HG02870 (cell line): Measurements from ENCODE around the gene CRTC3.

Experiments
- ATAC-seq: cut with Tn5 transposase; IDR thresholded peaks from one replicate; pipeline ENCODE4 v1.9.1; 2021; ENCODE audit warnings: mild to moderate bottlenecking, moderate library complexity; ENCODE audit not compliant: unreplicated experiment

Gene CRTC3

DNA sequence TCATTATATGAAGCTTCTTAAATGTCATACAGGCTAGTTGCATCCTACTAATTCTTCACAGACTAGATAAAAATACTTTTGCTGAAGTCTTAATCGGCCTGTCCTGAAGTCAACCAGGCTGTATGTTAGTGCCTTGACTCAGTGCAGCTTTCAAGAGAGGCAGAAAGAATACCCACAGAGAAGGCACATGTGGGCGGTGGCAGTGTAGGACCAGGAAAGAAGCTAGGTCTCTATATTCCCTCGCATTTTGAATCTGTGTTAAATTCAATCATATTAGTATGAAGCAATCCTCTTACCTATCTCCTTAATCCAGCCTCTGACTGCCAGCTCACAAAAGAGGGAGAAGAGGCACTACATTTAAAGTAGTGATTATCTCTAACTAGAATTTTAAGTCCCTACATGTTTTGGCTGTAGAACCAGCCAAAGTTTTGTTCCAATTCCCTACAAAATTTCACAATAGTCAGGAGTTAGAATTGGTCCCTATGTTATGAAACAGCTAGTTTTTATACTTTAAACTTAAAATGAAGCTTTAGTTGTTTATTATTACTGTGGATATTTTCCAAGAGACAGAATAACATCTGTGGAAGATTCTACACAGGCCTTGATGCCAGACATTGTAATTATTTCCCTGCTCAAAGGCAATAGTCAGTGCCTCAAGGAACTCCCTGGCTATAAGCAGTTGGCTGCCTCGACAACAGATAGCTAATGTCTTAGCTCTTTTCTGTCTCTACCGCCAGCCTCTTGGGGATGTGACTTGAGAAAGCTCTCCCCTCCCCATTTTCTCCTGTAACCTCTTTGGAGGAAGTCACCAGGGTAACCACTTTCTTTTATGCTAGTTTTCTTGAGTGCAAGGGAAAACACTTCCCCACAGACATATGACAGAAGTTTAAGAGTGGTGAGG lies 31.9 kb downstream of the CRTC3 start:
- no peak for ATAC-seq

DNA sequence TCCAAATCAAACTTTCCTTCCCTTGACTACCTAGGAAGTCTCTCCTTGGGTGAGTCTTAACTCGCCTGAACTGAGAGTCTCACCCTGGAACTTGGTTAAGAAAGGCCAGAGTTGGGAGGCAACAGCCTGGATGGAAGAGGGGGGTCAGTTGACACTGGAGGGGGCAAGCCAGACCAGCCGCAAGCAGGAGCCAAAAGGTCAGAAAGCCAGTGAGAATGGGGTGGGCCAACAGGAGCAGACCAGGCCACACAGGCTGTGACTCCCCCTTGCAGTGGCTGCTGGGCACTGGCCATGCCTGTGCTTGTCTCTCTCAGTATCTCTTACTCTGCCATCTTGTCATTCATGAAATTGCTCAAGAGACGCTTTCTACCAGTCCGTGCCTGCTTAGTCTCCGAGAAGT lies 32.9 kb downstream of the CRTC3 start:
- ATAC-seq: no peak

DNA sequence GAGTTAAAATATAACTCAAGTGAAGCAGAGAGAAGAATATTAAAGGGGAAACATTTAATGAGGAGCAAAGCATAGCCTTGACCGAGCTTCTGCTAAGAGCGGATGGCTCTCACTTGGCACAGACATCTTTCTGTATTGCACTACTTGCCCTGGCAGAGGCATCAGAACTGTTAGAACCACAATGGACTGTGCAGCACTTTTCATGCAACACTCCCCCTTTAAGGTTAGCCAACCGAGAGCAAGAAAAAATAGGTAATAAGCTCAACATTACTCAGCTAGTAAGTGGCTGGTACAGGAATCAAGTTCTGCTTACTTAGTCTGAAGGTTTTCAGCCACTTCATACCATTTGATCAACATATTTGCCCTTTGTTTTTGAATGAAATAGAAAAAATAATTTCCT lies 33.7 kb downstream of the CRTC3 start:
- ATAC-seq: no peak

DNA sequence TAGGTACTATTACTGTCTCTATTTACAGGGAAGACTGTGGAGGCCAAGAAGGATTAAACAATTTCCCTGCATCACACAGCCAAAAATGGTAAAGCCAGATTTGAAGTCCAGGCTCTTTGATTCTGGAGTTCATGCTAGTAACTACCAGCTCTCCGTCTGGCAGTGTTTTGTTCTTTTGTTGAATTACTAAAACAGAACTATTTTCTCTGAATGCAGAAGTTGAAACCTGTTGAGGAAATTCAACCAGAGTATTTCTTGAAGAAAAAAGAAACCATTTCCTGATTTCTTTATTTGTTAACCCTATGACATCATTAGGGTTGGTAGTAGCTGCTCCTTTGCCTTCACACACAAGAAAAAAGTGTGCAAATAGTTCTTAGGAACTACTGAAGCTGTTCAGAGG lies 34.3 kb downstream of the CRTC3 start:
- no peak for ATAC-seq

DNA sequence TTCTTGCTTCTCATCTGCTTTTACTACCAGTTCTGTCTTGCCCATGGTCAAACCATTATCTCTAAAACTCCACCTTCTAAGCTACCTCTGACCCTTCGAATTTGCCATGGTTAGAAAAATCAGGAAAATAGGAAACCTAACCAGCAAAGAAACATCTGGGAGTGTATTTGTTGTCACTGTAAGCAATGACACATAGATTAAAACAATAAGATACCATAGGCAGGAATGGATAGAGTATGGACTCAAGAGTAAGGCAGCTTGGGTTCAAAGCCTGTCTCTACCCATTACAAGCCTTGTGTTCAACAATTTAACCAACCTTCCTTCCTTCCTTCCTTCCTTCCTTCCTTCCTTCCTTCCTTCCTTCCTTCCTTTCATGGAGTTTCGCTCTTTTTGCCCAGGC lies 34.9 kb downstream of the CRTC3 start:
- ATAC-seq: no peak

DNA sequence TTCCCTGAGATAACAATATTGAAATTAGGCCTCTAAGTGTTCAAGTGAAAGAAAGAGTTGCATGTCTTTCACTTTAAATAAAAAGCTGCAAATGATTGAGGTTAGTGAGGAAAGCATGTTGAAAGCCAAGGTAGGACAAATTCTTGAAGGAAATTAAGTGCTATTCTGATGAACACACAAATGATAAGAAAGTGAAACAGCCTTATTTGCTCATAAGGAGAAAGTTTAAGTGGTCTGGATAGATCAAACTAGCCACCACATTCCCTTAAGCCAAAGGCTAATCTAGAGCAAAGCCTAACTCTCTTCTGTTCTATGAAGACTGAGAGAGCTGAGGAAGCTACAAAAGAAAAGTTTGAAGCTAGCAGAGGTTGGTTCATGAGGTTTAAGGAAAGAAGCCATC lies 36.1 kb downstream of the CRTC3 start:
- no peak for ATAC-seq

DNA sequence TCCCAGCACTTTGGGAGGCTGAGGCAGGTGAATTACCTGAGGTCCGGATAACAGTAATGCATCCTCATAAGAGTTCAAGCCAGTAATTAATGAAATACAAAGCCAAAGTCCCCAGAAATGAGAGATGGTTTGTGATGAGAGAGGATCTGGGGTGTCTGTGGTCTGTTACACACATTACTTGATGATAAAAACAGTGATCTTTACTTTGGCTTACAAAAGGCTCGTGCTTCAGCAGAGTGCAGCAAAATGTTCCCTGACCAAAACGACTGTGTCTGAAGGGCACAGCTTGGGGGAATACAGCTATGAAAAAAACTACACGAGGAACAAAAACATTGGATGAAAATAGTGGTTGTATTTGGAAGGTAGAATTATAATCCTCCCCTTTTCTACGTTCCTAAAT lies 40.9 kb downstream of the CRTC3 start:
- ATAC-seq: no peak

DNA sequence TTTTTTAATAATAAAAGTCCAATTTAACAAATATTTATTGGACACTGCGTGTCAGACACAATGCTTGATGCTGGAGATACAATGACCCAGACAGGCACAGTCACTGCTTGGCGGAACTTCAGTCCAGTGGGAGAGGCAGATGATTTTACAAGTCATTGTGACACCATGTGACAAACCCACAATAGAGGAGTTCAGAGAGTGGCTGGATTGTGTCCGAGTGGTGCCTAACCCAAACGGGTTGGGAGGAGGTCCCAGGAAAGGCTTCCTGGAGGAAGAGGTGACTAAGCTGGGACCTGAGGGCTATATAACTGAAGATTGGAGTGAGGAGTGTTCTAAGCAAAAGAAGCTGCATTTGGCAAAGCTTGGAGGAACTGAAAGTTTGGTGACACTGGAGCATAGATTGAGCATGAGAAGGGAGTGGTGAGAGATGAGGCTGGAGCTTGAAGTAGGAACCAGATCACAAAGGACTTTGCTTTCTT lies 41.4 kb downstream of the CRTC3 start:
- peak; percentile 55 for ATAC-seq

DNA sequence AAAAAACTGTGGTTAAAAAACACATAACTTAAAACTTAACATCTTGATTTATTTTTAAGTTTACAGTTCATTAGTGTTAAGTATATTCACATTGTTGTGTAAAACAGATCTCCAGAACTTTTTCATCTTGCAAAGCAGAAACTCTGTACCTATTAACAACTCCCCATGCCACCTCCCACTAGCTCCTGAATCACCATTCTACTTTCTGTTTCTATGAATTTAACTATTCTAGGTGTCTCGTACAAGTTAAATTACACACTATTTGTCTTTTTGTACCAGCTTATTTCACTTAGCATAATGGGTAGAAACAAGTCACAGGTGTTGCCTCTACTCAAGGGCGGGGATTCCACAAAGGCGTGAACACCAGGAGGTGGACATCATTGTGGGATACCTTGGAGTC lies 43.2 kb downstream of the CRTC3 start:
- no peak for ATAC-seq

DNA sequence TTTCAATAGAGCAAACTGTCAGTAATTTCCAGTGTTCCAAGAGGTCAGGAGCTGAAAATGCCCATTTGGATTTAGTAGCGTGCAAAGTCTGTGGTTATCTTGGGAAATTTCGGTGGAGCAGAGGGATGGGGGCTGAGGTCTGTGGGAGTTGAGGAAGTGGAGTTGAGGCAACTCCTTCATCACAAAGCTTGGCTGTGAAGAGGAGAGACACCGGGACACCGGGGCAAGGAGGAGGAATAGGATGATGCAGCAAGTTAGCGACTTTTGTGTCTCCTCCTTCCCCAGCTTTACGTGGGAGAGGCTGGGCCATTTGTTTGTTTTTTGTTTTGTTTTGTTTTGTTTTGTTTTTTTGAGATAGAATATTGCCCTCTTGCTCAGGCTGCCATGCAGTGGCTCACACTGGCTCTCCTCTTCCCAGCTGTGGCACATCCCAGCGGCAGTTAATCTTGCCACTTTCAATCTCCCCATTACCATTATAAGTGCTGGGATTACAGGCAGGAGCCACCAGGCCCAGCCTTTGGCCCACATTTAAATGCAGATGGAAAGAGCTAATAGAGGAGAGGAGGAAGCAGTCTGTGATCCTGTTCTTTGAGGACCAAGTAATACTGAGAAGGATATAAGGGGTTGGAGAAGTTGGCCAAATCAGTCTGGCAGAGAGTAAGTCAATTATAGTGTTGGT lies 47.1 kb downstream of the CRTC3 start:
- no peak for ATAC-seq

DNA sequence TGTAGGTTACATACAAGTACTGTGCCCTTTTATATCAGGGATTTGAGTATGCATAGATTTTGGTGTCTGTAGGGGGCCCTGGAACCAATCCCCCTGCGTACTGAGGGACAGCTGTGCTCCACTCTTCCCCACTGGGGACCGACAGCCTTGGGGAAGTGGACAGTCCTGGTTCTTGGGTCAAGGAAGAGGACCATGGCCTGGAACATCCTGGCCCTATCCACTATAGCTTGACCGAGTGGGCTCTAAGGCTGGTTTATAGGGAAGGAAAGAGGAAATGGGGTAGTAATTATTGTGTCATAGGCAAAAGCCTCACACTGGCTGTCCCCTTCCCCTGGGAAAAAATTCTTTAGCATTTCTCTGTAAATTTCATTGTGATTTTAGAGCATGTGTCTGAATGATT lies 49.5 kb downstream of the CRTC3 start:
- ATAC-seq: no peak

DNA sequence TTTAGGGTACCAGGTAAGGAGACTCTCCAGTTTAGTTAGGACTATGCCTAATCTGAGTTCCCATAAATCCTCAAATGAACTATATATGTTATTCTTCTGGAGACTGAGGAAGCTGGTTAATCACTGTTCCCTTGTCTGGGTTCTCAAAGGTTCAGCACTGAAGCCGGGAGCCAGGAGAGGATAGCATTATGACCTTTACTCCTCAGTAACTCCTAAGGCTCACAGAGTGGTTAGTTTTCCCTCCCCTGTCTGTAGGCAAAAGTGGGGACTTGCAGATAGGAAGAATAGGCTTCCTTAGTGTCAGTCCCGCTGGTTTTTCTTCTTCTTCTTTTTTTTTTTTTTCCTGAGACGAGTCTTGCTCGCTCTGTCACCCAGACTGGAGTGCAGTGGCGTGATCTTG lies 50.4 kb downstream of the CRTC3 start:
- ATAC-seq: no peak

DNA sequence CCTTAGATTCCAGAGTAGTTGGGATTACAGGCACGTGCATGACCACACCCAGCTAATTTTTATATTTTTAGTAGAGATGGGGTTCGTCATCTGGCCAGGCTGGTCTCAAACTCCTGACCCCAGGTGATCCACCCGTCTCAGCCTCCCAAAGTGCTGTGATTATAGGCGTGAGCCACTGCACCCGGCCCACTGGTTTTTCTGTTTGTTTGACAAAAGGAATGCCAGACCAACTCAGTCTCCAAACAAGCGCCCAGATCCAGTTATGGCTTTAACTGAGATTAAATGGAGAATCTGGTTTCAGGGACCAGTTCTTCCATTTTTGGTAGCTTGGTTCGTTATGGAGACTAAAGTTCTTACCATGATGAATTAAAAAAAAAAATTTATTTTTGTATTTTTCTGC lies 50.8 kb downstream of the CRTC3 start:
- ATAC-seq: no peak

DNA sequence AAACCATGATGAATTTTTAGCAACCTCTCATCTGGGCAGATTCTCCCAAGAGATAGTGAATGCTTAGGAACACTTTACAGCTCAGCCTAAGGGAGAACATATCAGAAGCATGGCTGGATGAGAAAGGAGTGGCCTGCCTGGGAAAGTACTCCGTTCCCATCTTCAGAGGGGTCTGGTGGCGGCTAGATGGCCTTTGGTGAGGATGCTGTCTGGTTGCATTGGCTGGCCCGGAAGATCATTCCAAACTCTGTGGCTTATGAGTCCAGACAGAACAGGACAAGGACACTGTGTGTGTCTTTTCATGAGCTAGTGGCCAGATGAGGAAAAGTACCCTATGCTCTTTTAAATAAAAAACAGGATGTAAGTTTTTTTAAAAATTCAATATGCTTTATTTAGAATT lies 51.2 kb downstream of the CRTC3 start:
- no peak for ATAC-seq

DNA sequence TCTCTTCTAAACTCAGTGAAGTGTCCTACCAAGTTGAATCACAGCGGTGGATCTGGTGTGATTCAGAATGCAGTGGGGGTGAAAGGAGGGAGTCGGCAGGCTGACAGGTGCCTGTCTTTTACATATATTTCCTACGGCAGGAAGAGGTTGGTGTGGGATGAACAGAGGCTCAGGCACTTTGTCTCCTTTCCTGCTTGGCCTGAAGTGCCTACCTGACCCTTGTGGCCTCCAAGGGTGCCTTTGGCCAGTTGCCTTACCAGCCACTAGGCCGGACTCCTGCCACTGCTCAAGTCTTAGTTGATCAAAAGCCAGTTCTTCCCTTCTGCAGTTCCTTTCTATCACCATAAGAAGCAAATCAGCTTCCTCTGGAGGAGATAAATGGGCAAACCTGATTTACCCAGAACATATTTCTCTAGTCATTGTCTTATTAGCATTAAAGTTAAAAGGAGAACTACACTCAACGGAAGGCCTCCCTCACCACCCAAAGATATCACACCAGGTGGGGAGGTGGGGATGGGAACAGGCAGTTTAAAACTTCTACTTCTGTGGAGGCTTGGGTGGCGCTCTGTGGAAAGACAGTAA lies 52.1 kb downstream of the CRTC3 start:
- ATAC-seq: no peak

DNA sequence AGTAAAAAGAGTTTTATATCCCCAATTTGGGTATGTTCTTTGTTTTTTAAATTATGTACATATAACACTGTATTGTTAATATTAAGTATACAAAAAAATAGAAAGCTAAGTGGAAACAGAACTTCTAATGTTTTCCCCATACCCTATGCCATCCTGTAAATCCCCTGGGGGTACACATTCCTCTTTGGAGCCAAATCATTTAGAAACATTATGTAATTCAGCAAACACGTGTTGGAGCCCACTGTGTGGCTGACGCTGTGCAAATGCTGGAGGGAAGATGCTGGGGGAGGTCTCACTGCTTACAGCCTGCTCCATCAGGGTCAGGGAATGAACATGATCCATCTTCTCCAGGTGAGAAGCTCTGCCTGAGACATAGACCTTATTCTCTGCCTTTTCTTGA lies 52.8 kb downstream of the CRTC3 start:
- no peak for ATAC-seq

DNA sequence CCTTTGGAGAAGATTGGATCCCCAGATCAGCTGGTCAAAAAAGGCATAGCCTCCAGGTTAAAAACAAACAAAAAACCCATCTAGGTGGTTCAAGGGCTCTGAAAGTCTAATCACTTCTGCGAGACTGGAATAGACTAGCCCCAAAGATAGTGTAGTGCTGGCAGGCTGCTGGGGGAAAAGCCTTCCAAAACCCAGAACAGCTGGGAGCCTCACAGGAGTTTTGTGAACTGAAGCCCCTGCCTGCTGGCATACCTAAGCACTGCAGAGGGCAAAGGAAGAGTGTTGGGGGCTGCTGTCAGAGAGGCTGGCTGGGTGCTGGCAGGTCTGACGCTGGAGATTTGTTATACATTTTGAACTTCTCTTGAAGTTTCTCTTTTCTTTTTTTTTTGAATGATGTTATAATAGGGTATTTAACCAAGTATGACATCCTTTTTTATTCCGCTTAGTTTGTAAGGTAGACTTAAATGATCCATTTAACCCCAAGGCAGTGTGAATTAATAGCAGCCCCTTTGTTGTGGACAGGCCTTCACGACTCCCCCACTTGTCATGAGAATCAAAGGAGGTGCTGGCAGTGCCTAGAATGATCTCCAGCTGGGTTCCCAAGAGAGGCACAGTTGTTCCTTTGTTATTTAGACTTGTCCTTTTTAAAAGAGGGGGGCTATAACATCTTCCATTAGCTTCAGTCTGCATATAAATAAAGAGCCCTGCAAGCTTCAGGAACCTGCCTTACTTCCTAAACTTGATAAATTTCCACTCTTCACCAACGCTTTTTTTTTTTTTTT lies 53.9 kb downstream of the CRTC3 start:
- no peak for ATAC-seq

DNA sequence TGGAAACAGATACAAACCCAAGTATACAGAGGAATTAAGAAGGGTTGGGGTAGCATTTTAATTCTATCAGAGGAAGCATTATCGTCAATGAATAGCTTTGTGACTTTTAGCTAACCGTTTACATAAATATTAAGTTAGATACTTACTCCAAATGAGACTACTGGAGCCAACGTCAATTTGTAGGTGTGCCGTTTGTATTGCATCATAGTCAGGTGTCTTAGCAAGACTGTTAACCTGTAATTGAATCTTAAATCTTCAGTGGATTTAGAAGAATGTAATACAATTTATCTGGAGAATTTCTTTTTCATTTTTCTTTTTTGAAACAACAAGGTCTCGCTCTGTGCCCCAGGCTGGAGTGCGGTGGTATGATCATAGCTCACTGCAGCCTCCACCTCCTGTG lies 55.1 kb downstream of the CRTC3 start:
- ATAC-seq: no peak

DNA sequence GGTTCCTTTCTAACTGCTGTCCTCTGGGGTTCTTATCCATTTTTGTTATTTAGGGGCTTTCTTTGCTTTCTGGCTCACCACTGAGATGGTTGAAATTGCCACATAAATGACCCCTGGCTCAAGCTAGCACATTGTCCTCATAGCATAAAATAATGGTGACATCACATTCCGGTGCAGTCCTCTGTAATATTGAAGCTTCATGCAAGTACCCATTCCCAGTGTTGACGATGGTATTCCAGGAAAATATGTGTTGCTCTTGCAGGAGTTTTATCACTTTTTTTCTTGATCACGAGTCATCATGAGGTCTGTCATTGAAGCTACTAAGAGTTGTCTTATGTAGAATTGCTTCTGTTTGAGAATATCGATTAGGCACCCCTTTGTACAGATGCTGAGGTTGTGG lies 56.1 kb downstream of the CRTC3 start:
- no peak for ATAC-seq

DNA sequence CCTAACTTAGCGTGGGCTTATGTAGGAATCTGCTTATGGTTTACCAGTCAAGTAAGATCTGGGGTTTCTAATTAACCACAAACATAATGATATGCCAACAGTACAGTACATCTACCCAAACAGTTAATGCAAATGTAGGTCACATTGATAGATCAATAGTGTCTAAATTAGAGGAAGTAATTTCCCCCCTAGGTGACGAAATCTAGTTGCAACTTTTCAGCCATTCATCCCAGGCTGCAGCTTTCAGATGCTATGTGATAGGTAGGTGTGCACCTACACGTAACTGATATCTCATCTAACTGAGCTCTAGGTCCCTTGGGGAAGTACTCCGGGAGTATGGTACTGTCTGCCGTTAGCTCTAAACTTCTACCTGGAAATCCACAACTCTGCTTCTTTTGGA lies 57.2 kb downstream of the CRTC3 start:
- ATAC-seq: no peak

DNA sequence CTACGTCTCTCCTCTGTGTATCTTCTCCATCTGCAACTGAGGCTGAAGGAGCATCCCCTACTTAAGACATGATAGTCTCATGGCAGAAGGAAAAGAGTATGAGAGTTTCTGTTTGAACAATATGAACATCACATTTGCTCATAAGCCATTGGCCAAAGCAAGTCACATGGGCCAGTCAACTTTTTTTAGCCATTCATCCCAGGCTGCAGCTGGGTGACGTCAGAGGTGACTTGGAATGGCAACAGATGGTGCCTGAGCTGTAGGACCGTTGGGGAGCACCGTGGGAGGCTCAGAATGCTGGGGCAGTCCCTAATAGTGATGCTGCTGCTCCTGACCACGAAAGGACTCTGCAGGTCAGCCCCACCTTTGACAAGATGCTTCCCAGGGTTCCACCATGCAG lies 58.7 kb downstream of the CRTC3 start:
- ATAC-seq: no peak
